T-helper 17 cell (primary cell): Measurements from ENCODE around the gene SSBP1. TPM values are rescaled to one million over a fixed set of nuclear protein-coding genes. Genes with fewer than 3 reads are reported as not detected.

ENCODE experiments used
- ATAC-seq: fragments of 150-1000 bp; cut with Tn5 transposase; 2 replicates; pipeline ENCODE4 v1.10.0; 2021; ENCODE audit warnings: mild to moderate bottlenecking, moderate library complexity
- DNase-seq, 3 donors: peaks; one replicate each; pipeline versions ENCODE4 v3.0.0 to v3.0.0-alpha.2; 2020 to 2021
- H3K9me3 ChIP-seq: one replicate; pipeline ENCODE4 v1.7.0; 2013; ENCODE audit warnings: low read length, mild to moderate bottlenecking; ENCODE audit not compliant: control insufficient read depth, poor library complexity, severe bottlenecking
- H3K27ac Mint-ChIP-seq: one replicate; pipeline ENCODE4 v1.8.0; 2022; ENCODE audit warnings: mild to moderate bottlenecking, moderate library complexity, mixed read lengths
- H3K27me3 Mint-ChIP-seq: one replicate; pipeline ENCODE4 v1.8.0; 2022; ENCODE audit warnings: mixed read lengths
- H3K36me3 Mint-ChIP-seq: one replicate; pipeline ENCODE4 v1.8.0; 2022; ENCODE audit warnings: low read depth, mixed read lengths
- H3K4me1 Mint-ChIP-seq: one replicate; pipeline ENCODE4 v1.8.0; 2022; ENCODE audit warnings: mild to moderate bottlenecking, mixed read lengths
- H3K4me3 Mint-ChIP-seq: one replicate; pipeline ENCODE4 v1.8.0; 2022; ENCODE audit warnings: mild to moderate bottlenecking, moderate library complexity, mixed read lengths
- total RNA-seq, 4 donors: library from RNA in 2 of 4; stranded (reverse) in 2 of 4; gene quantifications; one replicate each; pipeline ENCODE4 v1.2.3 and lab custom pipeline; 2022 to 2026

Gene SSBP1
- total RNA-seq, 2 donors from 2014 or later, result 81.3 to 91.3 TPM

DNA sequence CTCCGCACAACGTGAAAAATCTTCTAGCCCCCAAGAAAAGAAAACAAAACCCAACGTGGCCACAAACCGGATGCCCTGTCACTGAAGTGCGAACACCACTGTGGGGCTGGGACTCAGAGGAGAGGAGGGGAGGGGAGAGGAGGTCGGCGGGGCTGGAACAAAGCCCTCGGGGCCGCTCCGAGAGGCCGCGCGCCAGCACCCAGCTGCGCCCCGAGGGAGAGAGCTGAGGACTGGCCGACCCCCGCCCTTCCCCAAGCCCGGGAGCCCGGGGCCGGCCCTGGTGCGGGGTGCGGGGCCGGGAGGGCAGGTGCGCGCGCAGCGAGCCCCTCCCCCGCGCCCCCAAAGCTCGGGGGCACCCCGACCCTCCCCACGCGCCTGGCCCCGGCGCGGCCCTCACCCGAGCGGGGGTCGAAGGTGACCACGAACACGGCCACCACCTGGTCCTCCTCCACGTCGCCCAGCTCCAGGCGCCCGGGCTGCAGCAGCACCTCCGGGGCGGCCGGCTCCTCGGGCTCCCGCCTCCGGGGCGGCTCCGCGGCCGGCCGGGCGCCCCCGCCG is 36.6 kb upstream of the SSBP1 start:
- no peaks in the 10 kb centered on the region for H3K27me3 Mint-ChIP-seq
- peak; percentile 86 for ATAC-seq

DNA sequence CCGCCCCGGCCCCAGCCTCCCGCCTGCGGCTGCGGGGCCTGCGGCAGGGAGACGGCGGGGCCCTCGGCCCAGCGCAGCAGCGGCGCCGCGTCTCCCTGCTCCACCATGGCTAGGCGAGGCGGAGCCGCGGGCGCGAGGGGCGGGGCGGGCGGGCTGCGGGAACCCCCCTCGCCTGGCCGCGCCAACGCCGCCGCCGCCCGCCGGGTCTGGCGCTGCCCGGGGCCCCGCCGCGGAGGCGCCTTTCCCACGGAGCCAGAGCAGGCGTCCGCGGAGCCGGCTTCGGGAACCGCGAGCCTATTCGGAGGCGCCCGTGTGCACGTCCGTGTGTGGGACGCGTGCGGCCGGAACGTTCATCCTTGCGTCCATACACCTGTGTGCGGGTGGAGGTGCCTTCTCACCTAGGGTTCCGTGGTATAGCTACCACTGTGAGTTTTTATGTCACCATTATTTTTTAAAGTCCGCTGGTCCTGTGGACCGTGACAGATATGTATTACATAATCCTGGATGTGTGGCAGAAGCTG is 36.1 kb upstream of the SSBP1 start, which contains the start of gene DENND11:
Gene DENND11 (minus strand): TSS at position 120 of the 521 bp plus-strand sequence. CDS start 13 bp downstream, at position 107.
- Mint-ChIP-seq H3K4me3 (peak within 1 kb of the TSS; percentile 94), H3K36me3 (no peaks in the 10 kb centered on the region), H3K4me1 (peaks cover 38% of the 10 kb centered on the region), H3K27ac (peak within 1 kb of the TSS; percentile 97), H3K27me3 (no peaks in the 10 kb centered on the region)
- peak; percentile 82 for ATAC-seq
- DNase-seq, result peak; percentile 48 to 66 (median 61)
- H3K9me3 ChIP-seq, result no peaks in the 10 kb centered on the region

More for the DNA sequence above, 36.6 kb upstream of the SSBP1 start:
- H3K27ac Mint-ChIP-seq, result peak overlapping the region; percentile 97
- H3K4me3 Mint-ChIP-seq, result peak overlapping the region; percentile 94
- H3K9me3 ChIP-seq, result no peaks in the 10 kb centered on the region
- H3K4me1 Mint-ChIP-seq, result peaks cover 40% of the 10 kb centered on the region
- peak; percentile 50 to 58 (median 57) for DNase-seq
- no peaks in the 10 kb centered on the region for H3K36me3 Mint-ChIP-seq

DNA sequence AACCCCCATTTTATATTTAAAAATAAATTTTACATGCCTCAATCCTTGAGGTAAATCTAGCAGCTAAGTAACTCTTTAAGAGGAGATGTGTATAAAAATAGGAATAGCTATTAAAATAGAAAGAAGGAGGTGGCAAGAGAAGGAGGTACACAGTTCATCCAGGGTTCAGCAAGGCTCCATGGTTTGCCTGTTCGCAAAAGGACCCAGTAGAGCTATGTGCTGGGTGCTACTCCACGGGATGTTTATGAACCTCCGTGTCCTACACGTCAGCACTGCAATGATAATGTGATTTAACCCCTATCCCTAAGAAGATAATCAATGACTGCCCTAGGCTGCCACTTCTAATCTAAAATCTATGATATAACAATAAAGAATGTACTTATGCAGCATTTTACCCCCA is 35.3 kb upstream of the SSBP1 start:
- peak overlapping the region; percentile 87 for H3K27ac Mint-ChIP-seq
- peaks cover 33% of the 10 kb centered on the region for H3K4me1 Mint-ChIP-seq
- H3K36me3 Mint-ChIP-seq, result no peaks in the 10 kb centered on the region
- no peak for ATAC-seq
- no peaks in the 10 kb centered on the region for H3K9me3 ChIP-seq
- H3K4me3 Mint-ChIP-seq, result peak overlapping the region; percentile 25
- DNase-seq, result no peak
- H3K27me3 Mint-ChIP-seq, result no peaks in the 10 kb centered on the region

DNA sequence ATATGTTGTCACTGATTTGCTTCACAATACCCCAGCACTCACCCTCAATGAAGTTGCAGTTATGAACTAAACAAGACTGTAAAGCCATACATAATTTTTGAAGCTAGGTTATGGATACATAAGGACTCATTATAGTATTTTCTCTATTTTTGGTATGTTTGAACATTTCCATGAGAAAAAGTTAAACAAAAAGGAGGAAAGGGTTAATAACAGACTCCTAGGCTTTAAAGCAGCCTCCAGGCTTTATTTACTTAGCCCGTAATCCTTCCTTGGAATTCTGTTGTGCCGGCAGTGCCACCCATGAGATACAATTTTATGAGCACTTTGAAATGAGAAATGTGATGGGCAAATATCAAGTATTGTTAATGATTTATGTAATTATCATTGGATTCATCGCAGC is 34.0 kb upstream of the SSBP1 start:
- Mint-ChIP-seq H3K36me3 (peaks cover 2% of the 10 kb centered on the region), H3K4me3 (no peak overlapping the region), H3K27me3 (no peaks in the 10 kb centered on the region), H3K27ac (peak overlapping the region; percentile 81), H3K4me1 (peaks cover 21% of the 10 kb centered on the region)
- ATAC-seq (no peak), DNase-seq (no peak)
- no peaks in the 10 kb centered on the region for H3K9me3 ChIP-seq

DNA sequence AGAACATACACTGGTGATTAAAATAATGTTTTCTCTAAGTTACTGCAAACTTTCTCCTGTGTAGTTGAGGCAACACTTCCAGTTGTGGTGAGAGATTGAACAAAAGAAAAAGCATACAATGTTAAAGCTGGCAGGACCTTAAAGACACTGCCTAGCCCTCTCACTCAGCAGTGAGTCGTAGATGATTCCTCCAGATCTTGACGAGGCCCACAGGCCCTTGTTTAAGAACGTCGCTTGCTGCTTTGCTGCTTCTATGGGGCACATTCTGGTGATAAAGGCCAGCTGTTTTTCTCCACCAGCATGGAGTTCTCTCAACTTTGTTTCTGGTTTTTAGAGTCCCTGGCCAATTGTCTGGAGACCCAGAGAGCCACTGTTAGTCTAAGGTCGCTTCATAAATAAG is 33.4 kb upstream of the SSBP1 start:
- ATAC-seq, result no peak
- Mint-ChIP-seq H3K27ac (no peak overlapping the region), H3K4me1 (peaks cover 16% of the 10 kb centered on the region), H3K36me3 (peaks cover 2% of the 10 kb centered on the region), H3K4me3 (no peak overlapping the region), H3K27me3 (no peaks in the 10 kb centered on the region)
- DNase-seq, result no peak
- no peaks in the 10 kb centered on the region for H3K9me3 ChIP-seq

DNA sequence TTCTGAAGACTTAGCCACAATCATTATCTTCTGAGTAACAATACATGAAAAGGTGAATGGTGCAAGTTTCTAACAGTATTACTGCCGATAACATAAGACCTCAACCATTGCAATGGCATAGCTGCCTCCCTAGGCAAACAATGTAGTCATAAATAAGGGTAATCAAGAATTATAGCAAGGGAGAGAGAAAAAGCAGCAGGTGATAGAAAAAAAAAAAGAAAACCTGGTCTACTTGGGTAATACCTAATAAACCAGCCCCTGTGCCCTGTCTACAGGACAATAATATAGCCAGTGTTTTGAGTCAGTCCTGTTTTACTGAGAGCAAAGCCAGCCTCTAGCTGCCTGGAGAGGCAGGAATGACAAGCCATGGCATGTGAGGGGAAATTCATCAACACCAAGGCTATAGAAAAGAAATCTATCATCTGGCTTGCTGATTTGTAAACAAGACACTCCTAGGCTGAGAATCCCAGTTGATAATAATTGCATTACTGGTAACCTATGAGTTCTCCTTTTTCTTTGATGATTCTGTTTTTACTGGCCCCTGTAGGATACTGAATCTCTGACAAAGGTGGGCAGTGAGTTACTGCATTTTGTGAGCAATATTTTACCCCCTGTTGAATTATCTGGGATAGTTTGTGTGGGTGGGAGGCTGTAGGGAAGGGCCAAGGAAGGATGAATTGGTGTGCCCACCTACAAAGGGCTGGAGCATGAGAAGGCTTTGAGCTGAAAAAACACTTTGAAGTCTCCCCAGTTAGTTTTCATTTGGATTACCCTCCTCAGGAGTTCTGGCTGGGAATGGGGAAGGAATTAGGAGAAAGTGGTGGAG is 31.7 kb upstream of the SSBP1 start:
- Mint-ChIP-seq H3K27me3 (no peaks in the 10 kb centered on the region), H3K4me3 (no peak overlapping the region), H3K4me1 (peaks cover 10% of the 10 kb centered on the region), H3K36me3 (peaks cover 12% of the 10 kb centered on the region), H3K27ac (no peak overlapping the region)
- ATAC-seq (no peak), DNase-seq (no peak)
- no peaks in the 10 kb centered on the region for H3K9me3 ChIP-seq

DNA sequence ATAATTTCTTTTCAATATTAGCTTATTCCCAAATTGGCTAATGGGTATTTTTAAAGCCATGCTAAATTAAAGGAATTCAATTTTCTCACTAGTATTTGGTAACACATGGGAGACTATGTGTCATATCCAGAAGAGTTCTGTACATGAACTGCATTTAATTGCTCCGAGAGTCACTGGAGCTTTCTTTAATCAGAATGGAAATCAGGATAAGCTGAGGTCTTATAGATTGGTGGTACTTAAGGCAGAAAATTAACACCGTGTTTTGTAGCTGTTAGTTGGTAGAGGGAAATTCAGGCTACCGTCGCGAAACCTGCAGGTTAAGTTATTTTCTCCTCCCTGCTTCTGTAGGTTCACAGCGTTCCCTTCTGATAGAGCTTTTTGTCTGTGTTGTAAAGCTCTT is 29.8 kb upstream of the SSBP1 start, which contains the start of gene WEE2:
Gene WEE2 (plus strand): TSS at position 3 of the 400 bp plus-strand sequence. CDS start 406 bp downstream, outside the sequence.
- H3K27me3 Mint-ChIP-seq, result no peaks in the 10 kb centered on the region
- H3K4me3 Mint-ChIP-seq, result no peak within 1 kb of the TSS
- H3K36me3 Mint-ChIP-seq, result peaks cover 14% of the 10 kb centered on the region
- ATAC-seq (no peak), DNase-seq (no peak)
- H3K27ac Mint-ChIP-seq, result no peak within 1 kb of the TSS
- H3K9me3 ChIP-seq, result no peaks in the 10 kb centered on the region
- peaks cover 10% of the 10 kb centered on the region for H3K4me1 Mint-ChIP-seq

DNA sequence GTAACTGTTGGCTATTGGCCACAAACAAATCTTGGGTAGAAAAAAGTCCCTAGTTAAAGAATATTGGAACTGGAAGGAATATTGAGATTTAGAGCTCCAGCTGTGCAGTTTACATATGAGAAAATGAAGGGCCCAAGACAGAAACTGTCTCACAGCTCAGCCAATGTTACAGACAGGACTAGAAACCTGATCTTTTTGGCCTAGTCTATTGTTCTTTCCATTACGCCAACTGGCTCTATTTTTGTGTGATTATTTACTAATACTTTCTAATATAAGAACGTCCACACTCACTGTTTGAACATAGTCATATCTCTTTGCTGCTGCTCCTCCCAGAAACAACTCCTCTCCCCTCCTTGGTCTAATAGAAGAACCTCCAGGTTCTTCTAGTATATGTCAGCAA is 28.8 kb upstream of the SSBP1 start:
- DNase-seq (no peak), ATAC-seq (no peak)
- Mint-ChIP-seq H3K27ac (no peak overlapping the region), H3K36me3 (peaks cover 14% of the 10 kb centered on the region), H3K4me3 (no peak overlapping the region), H3K27me3 (no peaks in the 10 kb centered on the region), H3K4me1 (peaks cover 10% of the 10 kb centered on the region)
- H3K9me3 ChIP-seq, result no peaks in the 10 kb centered on the region

DNA sequence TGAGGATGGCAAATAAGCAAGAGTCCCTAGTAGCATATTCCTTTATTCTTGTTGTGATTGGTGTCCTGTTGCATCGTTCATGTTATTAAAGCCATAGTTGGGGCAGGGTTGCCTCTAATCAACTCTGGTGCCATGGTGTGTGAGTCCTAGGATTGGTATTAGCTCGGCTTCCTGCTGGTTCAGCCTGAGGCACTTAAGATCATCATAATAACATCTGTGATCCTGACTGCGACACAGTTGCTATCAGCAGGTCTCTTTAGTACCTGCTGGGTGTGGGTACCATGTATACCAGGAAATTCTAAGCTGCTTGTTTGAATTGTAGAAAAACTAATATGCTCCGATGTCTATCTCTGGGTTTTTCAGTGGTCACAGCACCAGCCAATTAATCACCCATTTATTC is 28.4 kb upstream of the SSBP1 start:
- H3K4me1 Mint-ChIP-seq, result peaks cover 10% of the 10 kb centered on the region
- peak overlapping the region; percentile 24 for H3K27ac Mint-ChIP-seq
- H3K4me3 Mint-ChIP-seq, result no peak overlapping the region
- DNase-seq (no peak), ATAC-seq (no peak)
- no peaks in the 10 kb centered on the region for H3K27me3 Mint-ChIP-seq
- H3K36me3 Mint-ChIP-seq, result peaks cover 14% of the 10 kb centered on the region
- H3K9me3 ChIP-seq, result no peaks in the 10 kb centered on the region

DNA sequence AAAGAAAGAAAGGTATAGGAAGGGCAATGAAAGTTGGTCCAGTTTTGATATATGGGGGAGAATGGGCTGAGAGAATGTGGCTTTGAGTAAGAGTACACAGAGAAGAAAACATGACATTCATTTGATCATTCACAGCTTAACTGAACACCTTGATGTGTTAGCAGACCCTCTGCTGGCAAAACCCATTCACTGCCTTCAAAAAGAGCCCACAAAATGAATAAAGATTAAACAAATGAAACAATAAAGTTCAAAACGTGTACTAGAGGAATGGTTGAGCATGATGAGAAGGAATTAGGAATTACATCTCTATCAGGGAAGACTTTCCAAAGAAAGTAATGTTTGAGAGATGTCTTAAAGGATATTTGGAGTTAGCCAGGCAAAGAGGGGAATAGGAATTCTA is 27.9 kb upstream of the SSBP1 start:
- Mint-ChIP-seq H3K4me1 (peaks cover 10% of the 10 kb centered on the region), H3K27me3 (no peaks in the 10 kb centered on the region), H3K36me3 (peaks cover 14% of the 10 kb centered on the region), H3K27ac (peak overlapping the region; percentile 24), H3K4me3 (no peak overlapping the region)
- DNase-seq (no peak), ATAC-seq (no peak)
- H3K9me3 ChIP-seq, result no peaks in the 10 kb centered on the region

DNA sequence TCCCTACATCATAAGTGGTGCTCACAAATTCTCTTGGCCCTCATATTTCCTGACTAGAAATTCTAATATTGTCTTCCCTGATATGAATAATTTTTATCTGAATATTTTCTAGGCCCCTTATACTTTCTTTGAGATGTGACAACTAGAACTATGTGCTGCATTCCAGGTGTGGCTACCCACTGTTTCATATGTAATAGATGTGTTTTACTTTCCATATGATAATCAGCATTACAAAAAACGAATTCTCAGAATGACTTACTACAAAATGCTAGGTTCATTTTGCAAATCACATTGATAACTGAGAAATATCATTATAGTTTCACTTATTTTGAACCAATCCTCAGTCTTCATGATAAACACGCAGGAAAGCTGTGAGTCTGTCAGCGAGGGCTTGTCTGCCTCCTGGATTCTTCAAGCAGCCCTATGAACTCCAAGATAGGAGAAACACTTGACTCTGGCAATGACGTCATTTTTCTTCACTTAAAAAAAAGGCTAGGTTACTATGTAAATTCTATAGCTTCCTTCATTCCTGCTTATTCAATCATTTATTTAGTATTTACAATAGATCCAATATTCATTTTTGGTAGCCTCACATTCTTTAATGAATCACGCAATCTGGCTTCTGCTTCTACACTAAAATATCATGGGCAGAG is 25.4 kb upstream of the SSBP1 start:
- H3K4me3 Mint-ChIP-seq, result no peak overlapping the region
- peaks cover 15% of the 10 kb centered on the region for H3K36me3 Mint-ChIP-seq

DNA sequence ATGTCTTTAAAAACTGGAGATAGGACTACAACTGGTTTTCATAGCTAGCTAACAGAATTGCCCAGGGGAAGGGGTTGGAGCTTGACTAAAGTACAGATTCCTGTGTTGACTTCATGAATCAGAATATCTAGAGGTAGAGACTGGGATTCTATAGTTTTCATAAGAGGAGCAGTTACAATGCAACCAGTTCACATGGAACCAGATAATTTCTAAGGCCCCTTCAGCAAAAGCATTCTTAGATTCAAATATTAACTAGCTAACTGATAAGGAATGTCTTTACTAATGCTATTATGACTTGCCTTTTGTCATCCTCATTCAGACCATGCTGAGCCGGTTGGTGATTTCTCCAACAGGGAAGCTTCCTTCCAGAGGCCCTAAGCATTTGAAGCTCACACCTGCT is 24.3 kb upstream of the SSBP1 start:
- ATAC-seq (no peak), DNase-seq (no peak)
- Mint-ChIP-seq H3K36me3 (peaks cover 16% of the 10 kb centered on the region), H3K27me3 (no peaks in the 10 kb centered on the region), H3K27ac (no peak overlapping the region), H3K4me3 (no peak overlapping the region), H3K4me1 (peaks cover 10% of the 10 kb centered on the region)
- H3K9me3 ChIP-seq, result no peaks in the 10 kb centered on the region

More for the DNA sequence above, 25.4 kb upstream of the SSBP1 start:
- ATAC-seq (no peak), DNase-seq (no peak)
- no peaks in the 10 kb centered on the region for H3K27me3 Mint-ChIP-seq
- H3K27ac Mint-ChIP-seq, result no peak overlapping the region
- peaks cover 10% of the 10 kb centered on the region for H3K4me1 Mint-ChIP-seq
- no peaks in the 10 kb centered on the region for H3K9me3 ChIP-seq

DNA sequence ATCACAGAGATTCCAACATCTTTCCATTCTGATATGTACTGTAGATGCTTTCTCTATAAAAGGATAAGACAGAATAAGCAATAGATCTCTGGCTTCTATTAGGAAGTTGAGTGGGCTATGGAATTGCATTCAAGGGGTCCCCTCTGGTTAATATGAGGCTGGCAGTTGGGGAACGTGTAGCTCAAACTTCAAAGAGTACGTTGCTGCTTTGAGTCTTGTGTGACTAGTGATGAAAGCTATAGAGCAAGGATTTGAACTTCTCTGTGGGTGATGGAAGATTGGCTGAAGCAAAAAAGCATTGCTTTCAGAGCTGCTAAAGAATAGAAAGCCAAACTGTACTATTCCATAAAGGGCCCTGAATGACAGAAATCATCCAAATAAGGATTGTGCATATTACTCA is 23.6 kb upstream of the SSBP1 start:
- DNase-seq (no peak), ATAC-seq (no peak)
- no peaks in the 10 kb centered on the region for H3K9me3 ChIP-seq
- no peak overlapping the region for H3K27ac Mint-ChIP-seq
- H3K4me1 Mint-ChIP-seq, result peaks cover 10% of the 10 kb centered on the region
- H3K27me3 Mint-ChIP-seq, result no peaks in the 10 kb centered on the region
- H3K4me3 Mint-ChIP-seq, result no peak overlapping the region
- peaks cover 16% of the 10 kb centered on the region for H3K36me3 Mint-ChIP-seq
